Inflammatory macrophage (primary cell): Measurements from ENCODE around the gene LRRC18.

Experiments used
- DNase-seq, 2 donors: peaks; one replicate each; pipeline ENCODE4 v3.0.0-alpha.2; 2020 to 2022
- total RNA-seq, 18 experiments: gene quantifications; one replicate each; lab custom pipeline; 2026; ENCODE audit warnings: mixed read lengths in 6 of 18, inconsistent platforms in 2 of 18; lab: John Stamatoyannopoulos, UW

The LRRC18 gene
- total RNA-seq: 0 to 0.08 (median 0) reads per million in 18 experiments

GRCh38 chr10:48939790-48940325, at the start of gene LRRC18:
Gene LRRC18, minus strand, starts transcription at chr10:48939840. Its CDS starts 25,685 bp downstream, at chr10:48914155.
- no peak for DNase-seq

- DNase-seq: no peak
Observed at GRCh38 chr10:48985621-48986158, 46.0 kb upstream of the LRRC18 start.

DNA sequence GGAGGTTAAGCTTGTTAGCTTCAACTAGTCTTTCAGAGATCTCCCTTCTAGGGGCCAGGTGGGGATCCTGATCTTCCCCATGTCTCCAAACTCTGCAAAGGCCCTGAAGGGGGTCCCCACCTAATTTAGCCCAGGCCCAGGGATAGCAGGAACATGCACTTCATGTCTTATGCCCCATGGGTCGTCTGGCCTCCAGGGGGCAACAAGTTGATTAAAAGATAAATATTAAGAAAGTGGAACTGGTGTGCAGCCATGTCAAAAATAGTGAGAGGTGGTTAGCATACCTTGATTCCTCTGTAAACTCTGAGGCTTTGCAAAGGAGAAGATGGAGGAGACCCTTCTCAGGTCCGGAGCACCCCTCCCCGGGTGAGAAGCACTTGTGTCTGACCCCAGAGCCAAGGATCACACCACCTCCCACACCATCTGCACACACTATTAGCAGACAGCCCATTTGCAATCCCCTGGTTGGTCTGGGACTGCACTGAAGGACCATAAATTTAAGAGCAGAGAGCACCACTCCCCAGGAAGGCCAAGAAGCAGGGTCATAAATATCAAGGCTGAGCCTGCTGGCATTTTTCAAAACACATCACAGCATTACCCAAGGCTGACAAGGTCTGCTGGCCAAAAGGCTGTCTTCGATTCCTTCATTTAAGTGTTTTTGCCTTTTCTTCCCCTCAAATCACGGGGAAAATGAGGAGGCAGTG, 44.2 kb upstream of the LRRC18 start:
- peak in 1 of 2 donors; percentile 16 for DNase-seq

DNA sequence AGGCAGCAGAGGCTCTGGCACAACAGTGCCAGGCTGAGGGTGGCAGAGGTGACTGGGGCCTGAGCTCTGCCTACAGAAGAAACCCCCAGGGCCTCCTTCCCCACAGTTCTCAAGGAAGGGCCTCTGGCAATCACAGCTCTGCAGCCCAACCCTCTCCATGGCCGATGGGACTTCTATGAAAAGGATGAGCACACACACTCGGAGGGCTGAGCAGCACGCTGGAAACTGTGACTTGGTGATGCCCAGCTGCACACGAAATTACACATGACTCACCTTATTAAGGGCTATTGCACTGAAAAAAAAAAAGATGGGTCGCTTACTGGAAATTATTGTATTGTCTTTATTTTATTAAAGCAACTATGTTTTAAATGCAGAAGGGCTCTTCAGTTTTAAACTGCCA, 42.9 kb upstream of the LRRC18 start:
- no peak for DNase-seq

- peak; percentile 9 to 31 for DNase-seq
Observed at GRCh38 chr10:48981310-48981907, 41.8 kb upstream of the LRRC18 start.

GRCh38 chr10:48978318-48978717, 38.7 kb upstream of the LRRC18 start:
- no peak for DNase-seq

DNA sequence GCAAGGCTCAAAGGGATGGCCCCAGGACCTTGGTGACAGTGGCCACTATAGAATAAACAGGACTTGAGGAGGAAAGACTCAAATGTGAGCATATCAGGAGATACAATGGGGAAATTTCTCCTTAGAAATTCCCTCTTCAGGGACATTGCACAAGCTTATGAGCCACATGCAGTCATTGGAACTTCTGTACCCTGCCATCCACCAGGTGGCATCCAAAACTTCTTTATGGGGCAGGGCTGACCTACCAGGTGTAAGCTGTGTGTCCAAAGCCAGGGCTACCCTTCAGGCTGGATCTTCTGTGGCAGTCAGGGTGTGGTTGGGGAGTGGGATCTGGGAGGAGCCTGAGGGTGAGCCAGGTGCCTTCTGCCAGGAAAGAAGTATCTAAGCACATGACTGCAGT, 36.6 kb upstream of the LRRC18 start:
- peak in 1 of 2 donors; percentile 5 for DNase-seq

- no peak for DNase-seq
Observed at GRCh38 chr10:48974510-48975156, 35.0 kb upstream of the LRRC18 start.

GRCh38 chr10:48973065-48973464, 33.4 kb upstream of the LRRC18 start:
- no peak for DNase-seq

DNA sequence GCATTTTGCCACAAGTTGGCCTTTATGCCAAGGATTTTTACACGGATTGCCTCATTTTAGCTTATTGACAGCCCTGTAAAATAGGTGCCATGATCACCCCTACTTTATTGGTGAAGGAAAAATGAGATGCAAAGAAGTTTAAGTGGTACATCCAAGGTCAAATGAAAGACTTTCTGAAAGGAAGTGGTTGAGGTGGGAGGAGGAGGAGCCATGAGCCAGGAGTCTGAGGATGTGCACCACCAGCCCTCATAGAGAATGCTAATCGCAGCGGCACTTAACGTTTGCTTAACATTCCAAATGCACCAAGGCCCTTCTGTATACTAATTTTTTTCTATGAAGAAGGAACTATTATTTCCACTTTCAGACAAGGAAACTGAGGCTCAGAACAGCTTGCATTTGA, 31.0 kb upstream of the LRRC18 start:
- no peak for DNase-seq

DNA sequence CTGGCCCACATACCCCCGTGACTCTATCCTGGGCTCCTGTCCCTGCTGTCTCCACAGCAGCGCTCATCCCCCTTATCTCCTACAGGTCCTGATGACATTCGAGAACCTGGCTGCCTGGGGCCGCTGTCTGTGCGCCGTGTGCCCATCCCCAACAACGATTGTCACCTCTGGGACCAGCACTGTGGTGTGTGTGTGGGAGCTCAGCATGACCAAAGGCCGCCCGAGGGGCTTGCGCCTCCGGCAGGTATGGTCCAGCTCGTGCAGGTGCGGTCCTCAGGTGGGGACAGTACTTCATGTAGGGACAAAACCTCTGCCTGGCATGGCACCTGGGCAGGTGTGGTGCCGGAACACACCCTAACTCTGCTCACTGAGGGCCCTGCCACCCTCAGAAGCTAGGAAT, 30.4 kb upstream of the LRRC18 start:
- no peak for DNase-seq

- no peak for DNase-seq
Observed at GRCh38 chr10:48968036-48968435, 28.4 kb upstream of the LRRC18 start.

DNA sequence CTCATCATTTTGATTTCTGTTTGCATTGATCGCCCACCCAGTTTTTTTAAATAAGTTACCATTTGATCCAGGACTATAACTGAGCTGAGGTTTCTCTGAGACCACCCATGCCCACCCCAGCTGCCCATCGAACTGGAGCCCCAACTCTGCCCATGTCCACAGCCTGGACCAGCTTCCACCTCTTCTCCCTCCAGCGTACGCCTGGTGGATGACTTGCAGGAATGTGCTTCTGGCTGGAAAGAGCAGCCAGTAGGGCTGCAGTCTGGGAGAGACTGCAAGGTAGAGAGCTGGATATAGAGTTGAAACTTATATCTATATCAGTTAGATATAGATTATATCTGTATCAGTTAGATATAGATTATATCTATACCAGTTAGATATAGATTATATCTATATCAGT, 25.8 kb upstream of the LRRC18 start:
- no peak for DNase-seq

GRCh38 chr10:48964038-48964437, 24.4 kb upstream of the LRRC18 start:
- no peak for DNase-seq

DNA sequence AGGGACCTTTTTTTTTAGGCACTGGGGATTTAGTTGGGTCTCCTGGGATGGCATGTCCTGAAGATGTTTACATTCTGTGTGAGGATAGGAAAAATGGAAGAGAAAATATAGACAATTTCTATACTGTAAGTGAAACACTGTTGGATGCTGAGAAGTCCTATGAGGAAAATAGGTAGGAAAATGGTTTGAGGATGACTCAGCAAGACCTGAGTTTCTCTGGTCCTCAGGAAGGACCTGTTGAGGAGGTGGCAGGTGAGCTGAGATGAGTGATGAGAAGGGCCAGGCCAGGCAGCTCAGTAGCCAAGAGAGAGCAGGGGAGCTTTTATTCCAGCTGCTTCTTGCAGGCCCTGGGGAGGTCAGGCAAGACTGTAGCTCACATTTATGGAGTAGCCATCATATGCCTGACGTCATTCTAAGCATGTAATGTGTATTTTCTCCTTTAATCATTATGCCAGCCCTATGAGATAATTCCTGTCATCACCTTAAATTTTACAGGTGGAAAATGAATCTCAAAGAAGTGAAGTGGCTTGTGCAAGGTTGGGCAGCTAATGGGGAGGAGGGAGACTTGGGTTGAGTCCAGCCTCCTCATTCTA, 19.1 kb upstream of the LRRC18 start:
- no peak for DNase-seq

DNA sequence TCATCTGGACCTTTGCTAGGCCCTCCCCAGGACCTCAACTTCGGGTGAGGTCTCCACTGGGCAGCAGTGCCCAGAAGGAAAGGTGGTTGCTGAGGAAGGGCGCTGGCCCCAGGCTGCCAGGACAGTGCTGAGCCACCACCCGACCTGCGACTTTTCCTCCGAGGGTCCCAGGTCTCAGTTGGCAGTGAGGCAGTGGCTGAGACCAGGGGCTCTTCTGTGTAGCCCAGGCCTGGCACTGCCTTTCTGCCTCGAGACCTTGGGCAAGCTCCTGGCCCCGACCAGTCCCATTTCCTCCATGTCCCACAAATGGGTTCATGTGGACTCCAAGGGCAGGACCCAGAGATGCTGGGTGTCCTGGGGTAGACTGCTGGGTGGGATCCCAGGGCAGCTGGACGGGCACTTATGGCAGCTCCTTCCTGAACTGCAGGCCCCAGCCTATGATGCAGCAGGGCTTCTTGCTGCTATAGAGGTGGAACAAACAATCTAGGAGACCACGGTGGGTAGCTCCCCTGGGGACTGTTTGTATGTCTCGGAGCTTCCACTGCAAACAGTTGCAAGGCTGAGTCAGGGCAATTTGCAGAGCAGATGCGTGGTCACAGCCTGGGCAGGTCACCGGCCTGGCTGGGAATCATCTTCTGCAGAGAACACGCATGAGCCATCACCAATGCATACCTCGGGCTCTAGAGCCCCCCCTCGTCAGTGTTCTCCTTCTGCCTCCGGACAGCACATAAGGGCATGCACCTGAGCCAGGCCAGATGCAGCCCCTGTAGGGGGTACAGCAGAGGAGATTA, 17.9 kb upstream of the LRRC18 start:
- DNase-seq: no peak

DNA sequence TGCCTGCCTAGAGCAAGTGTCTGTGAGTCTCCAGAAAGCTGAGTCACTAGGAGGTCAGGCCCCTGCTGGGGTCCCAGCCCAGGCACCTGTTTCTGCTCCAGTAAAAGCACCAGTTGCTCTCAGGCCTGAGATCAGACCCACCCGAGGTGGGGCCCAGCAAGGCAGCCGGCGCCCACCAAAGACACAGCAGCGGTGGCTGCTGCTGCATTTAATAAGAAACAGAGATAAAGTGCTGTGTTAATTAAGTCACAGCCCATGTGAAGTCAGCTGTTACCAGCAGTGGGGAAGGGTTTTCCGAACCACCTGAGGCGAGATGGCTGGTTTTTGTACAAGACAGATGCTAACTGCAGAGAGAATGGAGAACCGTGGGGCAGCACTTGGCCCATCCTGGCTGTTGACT, 12.1 kb upstream of the LRRC18 start:
- DNase-seq: no peak

DNA sequence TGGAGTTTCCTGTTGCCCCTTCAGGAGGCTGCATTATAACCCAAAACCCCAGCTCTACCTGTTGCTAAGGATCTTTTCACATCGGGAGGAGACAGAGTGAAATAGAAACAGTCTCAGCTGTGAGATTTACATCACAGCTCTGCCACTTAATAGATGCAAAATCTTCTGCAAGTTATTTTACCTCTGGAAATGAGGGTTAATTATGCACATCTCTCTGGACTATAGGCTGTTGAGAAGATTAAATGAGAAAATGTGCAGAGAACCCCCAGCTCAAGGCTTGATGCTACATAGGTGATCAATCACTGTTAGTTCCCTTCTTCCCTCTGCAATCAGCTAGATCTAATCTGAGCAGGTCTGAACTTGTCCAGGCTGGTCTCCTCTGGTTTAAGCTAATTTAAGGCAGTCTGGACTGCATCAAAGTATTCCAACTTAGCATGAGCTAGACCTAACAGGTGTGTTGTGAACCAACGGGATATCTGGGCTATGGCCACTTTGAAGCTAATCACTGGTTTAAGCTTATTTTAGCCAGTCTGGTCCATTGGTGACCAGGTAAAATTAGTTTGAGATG, 8.9 kb upstream of the LRRC18 start:
- no peak for DNase-seq

- no peak for DNase-seq
Observed at GRCh38 chr10:48947690-48948469, 8.2 kb upstream of the LRRC18 start.

DNA sequence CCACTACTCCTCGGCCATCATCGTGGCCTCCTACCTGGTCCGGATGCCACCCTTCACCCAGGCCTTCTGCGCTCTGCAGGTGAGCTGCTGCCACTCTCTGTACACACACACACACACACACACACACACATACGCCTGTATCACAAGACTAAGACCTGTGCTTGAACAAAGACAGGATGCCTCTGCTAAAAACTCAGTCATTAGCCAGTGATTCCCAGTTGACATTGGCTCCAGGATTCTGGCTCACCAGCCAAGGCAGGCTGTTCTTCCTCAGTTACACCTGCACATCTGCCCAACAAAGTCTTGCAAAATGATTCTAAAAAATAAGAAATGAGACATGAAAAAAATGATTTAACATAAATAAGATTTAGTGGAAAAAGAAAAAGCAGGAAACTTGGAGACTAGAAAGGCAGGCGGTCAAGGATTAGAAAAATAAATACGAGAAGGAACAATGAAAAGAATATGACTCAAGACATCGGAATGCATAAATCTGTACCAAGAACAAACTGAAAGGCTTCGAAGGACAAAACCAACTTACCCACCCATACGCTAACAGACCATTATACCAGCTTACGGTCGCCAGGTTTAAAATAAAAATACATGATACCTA, 7.4 kb upstream of the LRRC18 start:
- DNase-seq: no peak

DNA sequence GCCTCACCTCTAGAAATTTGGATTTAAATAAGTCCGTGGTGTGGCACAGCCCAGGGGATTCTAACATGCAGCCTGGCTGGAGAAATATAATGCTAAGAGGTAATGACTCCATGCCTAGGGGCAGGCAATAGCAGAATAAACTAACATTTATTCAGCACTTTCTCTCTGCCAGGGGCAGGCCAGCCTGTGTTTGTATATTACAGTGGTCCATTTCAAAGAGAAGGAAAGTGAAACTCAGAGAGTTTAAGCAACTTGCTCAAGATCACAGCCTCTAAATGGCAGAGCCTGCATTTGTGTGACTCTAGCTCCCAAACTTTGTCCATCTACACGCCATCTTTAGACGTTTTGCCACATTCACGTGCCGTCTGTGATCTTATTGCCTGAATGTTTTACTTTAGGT, 6.7 kb upstream of the LRRC18 start:
- DNase-seq: no peak
